D721Med (cell line): ENCODE data around the gene STARD6.
A peak's percentile ranks its signal among the peaks of the same experiment; 100 is the strongest.

Experiments used
- DNase-seq: peaks from one replicate; pipeline ENCODE4 v3.0.0; 2011; ENCODE audit warnings: low spot score; ENCODE audit not compliant: insufficient read length
- FAIRE-seq: peaks from 2 replicates; lab custom pipeline; 2011; peaks lifted over from hg19 to GRCh38; lab: Jason Lieb, UNC
- TF ChIP-seq, protein P1 (sequence below): IDR thresholded peaks from 2 replicates; pipeline ENCODE4 v1.5.1; 2012; ENCODE audit warnings: mild to moderate bottlenecking, control low read depth; ENCODE audit not compliant: insufficient read depth; ENCODE audit errors: missing control alignments

Gene STARD6

DNA sequence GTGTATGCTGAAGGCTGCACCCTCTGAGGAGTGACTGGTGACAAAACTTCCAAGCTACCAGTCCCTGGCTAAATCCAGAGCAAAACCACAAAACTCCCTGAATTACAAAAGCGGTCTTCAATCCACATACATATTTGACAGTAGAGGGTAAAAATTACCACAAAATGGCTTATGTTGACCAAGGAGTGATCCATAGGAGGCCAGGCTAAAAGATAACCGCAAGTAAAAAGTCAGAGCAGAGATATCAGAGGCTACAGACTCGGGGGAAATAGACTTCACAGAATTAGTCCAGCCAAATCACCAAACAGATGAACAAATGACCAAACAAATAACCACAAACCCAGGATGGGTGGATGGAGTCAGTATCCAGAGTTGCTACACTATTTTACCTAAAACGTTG, 19.4 kb downstream of the STARD6 start:
- DNase-seq (no peak), FAIRE-seq (peak; percentile 95)
- TF ChIP-seq, protein P1, sequence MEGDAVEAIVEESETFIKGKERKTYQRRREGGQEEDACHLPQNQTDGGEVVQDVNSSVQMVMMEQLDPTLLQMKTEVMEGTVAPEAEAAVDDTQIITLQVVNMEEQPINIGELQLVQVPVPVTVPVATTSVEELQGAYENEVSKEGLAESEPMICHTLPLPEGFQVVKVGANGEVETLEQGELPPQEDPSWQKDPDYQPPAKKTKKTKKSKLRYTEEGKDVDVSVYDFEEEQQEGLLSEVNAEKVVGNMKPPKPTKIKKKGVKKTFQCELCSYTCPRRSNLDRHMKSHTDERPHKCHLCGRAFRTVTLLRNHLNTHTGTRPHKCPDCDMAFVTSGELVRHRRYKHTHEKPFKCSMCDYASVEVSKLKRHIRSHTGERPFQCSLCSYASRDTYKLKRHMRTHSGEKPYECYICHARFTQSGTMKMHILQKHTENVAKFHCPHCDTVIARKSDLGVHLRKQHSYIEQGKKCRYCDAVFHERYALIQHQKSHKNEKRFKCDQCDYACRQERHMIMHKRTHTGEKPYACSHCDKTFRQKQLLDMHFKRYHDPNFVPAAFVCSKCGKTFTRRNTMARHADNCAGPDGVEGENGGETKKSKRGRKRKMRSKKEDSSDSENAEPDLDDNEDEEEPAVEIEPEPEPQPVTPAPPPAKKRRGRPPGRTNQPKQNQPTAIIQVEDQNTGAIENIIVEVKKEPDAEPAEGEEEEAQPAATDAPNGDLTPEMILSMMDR: no peak

DNA sequence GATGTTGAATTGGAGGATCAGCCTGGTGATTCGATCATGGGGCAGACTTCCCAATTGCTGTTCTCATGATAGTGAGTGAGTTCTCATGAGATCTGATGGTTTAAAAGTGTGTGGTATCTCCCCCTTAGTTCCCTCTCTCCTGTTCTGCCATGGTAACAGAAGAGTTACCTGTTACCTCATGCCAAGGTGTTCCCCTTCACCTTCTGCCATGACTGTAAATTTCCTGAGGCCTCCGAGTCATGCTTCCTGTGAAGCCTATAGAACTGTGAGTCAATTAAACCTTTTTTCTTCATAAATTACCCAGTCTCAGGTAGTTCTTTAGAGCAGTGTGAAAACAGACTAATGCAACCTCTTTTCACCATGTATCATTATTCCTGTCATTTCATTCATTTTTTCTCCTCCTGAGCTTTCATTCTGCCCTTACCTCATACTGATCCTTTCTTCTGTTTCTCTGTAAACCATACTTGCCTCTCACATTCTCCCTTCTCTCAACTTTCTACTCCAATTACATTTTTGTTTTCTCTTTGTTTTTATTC, 22.0 kb downstream of the STARD6 start:
- TF ChIP-seq, protein P1: no peak
- DNase-seq: no peak
- FAIRE-seq: no peak

DNA sequence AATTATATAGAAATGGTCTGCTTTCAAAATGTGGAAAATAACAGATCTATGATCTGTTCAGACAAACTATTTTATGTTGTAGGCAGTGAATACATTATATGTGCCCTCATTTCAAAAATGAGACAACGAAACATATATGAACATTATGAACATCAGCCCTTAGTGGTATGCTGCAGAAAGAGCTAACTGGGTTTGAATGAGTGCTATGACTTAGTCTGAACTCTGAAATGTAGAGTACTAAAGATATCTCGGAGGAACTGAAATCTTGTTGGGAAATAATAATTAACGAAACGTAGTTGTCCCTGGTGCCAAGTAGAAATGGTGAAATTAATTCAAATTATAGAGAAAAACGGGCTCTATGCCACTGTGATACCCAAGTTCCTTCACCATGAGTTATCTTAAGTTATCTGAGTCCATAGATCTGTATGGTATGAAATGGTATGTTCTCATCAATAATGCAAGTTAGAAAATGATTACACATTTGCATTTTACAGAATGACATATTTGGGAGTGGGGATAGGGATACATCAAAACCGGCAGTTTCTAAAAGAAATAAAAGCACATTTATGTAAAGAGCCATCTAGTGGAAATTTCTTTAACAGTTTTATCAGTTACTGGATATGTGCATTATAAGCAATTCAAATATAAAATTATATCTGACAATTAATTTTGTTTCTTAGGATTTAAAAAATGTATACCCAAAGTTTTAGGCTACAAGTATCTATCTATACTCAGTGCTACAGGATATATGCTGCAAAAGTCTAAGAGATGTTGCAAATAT, 26.7 kb downstream of the STARD6 start:
- TF ChIP-seq, protein P1: no peak
- DNase-seq: no peak
- no peak for FAIRE-seq

DNA sequence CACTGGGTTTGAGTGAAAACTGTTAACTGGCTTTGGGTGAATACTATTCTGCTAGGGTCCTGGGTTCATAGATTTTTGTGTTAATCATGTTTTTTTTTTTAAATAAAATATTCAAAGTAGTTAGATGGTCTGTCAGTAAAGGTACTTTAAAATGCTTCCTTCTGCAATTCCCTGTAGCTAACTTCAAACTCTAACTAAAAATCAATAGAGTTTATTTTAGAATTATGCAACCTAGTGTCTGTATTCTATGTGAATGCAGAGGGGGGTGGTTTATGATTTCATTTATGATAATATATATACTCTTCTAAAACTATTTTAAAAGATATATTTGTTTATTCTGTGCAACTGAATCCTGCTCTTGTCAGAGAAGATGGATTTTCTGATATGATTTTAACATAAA, 27.9 kb downstream of the STARD6 start:
- no peak for DNase-seq
- FAIRE-seq: no peak
- TF ChIP-seq, protein P1: no peak

DNA sequence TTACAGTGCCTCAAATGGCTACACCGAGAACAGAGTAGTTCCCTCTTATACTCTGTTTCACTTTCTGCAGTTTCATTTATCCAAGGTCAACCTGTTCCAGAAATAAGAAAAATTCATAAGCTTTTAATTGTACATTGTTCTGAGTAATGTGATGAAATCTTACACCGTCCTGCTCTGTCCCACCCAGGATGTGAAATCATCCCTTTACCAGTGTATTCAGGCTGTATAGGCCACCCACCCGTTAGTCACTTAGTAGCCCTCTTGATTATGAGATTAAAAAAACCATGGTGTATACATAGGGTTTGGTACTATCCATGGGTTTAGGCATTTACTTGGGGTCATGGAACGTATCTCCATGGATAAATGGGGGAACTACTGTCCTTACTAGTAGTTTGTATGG, 29.8 kb downstream of the STARD6 start:
- no peak for FAIRE-seq
- no peak for DNase-seq
- TF ChIP-seq, protein P1: no peak

DNA sequence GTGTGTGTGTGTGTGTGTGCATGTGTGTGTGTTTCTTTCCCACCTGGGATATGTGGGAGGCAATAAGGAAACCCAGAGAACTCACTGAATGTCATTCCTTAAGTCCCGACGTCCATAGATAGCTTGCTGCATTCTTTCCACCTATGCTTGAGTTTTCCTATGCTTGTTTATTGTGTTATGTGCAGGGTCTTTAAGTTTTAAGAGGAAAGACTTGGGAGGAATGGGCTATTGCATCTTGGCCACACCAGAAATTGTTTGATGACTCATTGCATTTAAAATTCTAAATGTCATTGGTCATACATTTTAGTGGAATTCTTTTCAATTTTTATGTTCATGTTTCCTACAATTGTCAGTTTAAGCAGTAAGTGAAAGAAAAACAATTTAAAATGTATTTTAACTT, 33.7 kb downstream of the STARD6 start:
- no peak for FAIRE-seq
- TF ChIP-seq, protein P1: no peak
- DNase-seq: no peak

DNA sequence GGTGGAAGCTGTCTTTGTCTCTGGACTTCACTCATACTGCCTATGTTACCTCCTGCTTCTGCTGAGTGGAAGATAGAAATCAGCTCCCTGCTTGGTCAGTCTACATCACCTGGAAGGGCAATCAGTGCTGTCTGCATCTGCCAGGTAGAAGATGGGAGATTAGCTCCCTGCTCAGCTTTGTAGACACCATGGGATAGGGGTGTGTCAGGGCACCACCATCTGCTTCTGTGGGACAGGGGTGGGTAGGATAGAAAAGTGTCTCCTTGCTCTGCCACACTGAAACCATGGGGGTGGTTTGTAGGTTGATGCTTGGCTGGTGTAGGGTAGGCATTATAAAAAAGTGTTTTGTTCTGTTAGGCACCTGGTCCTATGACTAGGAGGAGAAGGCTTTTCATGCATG, 34.1 kb downstream of the STARD6 start:
- DNase-seq (no peak), FAIRE-seq (no peak)
- TF ChIP-seq, protein P1: no peak
